Lower leg skin (tissue), 4 donors: Measurements from ENCODE around the gene A2ML1. TPM values are rescaled to one million over a fixed set of nuclear protein-coding genes. Genes with fewer than 3 reads are reported as not detected.
"Not testable (repeated sequence)": the region's sequence is repeated elsewhere in the genome, so short reads cannot be mapped to it uniquely, and the experiment has no call there.

Experiments
- DNase-seq, 2 donors: peaks; one replicate each; pipeline ENCODE4 v3.0.0-alpha.2; 2019; ENCODE audit warnings: low spot score in 2 of 2
- H3K4me3 ChIP-seq: fragments of 200-600 bp; sonication (generic); 2 replicates; pipeline ENCODE4 v1.5.1; 2017; ENCODE audit warnings: mild to moderate bottlenecking, low read depth; ENCODE audit not compliant: poor library complexity, severe bottlenecking
- POLR2A ChIP-seq, 2 donors: fragments of 450-650 bp; IDR thresholded peaks; one replicate each; pipeline ENCODE4 v1.6.1; 2016 to 2017; ENCODE audit warnings: antibody characterized with exemption in 2 of 2, mild to moderate bottlenecking in 1 of 2, moderate library complexity in 1 of 2
- WGBS, 2 donors: methylation state at CpG; one replicate each; pipeline ENCODE4 v1.1.5; 2018; 5-methylcytosine and 5-hydroxymethylcytosine counted together
- intact Hi-C: fragments of 100-400 bp; cut with DNase I; formaldehyde crosslinking; loops from one replicate; pipeline ENCODE4 v1.15.0; 2023; ENCODE audit warnings: low total_unique reads
- total RNA-seq, 4 donors: library from RNA; depleted of rRNA; stranded (reverse); fragments of >200 nt; gene quantifications; one replicate each; pipeline ENCODE4 v1.1.0, GENCODE V29; 2016
- TF ChIP-seq, protein P1 (sequence below), 3 donors: fragments of 450-650 bp; IDR thresholded peaks; one replicate each; pipeline ENCODE4 v1.5.1; 2016; ENCODE audit warnings: antibody characterized with exemption in 3 of 3, mild to moderate bottlenecking in 3 of 3, moderate library complexity in 2 of 3

The A2ML1 gene
- total RNA-seq, 4 donors from 2014 or later, result 124 to 341 (median 216) TPM

DNA sequence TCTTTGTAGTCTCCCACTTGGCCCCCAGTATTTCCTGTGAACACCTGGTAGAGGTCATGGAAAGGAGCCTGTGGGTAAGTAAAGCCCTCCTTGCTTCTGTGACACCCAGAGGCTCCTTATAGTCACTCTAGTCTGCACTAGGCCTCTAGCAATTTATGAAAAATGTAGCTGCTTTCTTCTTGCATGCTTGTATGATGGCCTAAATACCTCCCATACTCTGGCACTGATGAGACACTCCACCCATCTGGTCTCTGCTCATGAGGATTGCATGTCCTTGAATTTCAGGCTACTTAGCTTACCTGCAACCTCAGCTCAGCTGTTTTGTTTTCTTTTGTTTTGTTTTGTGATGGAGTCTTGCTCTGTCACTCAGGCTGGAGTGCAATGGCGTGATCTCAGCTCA, 4.6 kb upstream of the A2ML1 start:
- WGBS, 2 donors, result 50 to 81% methylated on average over 1 of the region's 1 CpG
- TF ChIP-seq, protein P1, sequence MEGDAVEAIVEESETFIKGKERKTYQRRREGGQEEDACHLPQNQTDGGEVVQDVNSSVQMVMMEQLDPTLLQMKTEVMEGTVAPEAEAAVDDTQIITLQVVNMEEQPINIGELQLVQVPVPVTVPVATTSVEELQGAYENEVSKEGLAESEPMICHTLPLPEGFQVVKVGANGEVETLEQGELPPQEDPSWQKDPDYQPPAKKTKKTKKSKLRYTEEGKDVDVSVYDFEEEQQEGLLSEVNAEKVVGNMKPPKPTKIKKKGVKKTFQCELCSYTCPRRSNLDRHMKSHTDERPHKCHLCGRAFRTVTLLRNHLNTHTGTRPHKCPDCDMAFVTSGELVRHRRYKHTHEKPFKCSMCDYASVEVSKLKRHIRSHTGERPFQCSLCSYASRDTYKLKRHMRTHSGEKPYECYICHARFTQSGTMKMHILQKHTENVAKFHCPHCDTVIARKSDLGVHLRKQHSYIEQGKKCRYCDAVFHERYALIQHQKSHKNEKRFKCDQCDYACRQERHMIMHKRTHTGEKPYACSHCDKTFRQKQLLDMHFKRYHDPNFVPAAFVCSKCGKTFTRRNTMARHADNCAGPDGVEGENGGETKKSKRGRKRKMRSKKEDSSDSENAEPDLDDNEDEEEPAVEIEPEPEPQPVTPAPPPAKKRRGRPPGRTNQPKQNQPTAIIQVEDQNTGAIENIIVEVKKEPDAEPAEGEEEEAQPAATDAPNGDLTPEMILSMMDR (IDR thresholded peaks at IDR 0.05), result no peak
- TF ChIP-seq POLR2A (IDR thresholded peaks at IDR 0.05), result no peak
- no peak for DNase-seq
- no peak overlapping the region for H3K4me3 ChIP-seq
- intact Hi-C loops, result no loop called here

DNA sequence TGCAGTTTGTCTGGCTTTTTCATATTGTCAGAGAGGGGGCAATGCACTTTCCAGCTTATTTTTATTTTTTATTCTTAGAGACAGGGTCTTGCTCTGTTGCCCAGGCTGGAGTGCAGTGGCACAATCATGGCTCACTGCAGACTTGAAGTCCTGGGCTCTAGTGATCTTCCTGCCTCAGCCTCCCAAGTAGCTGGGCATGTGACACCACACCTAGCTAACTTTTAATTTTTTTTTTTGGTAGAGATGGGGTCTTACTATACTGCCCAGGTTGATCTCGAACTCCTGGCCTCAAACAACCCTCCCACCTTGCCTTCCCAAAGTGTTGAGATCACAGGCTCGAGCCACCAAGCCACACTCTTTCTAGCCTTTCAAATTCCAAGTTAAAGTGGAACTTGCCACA, 3.9 kb upstream of the A2ML1 start:
- intact Hi-C loops, result no loop called here
- TF ChIP-seq, protein P1 (IDR thresholded peaks at IDR 0.05), result no peak
- TF ChIP-seq POLR2A (IDR thresholded peaks at IDR 0.05), result no peak
- H3K4me3 ChIP-seq, result no peak overlapping the region
- WGBS, 2 donors, result 80 to 95% methylated on average over 2 of the region's 2 CpGs
- no peak for DNase-seq

- TF ChIP-seq POLR2A (IDR thresholded peaks at IDR 0.05), result no peak
- TF ChIP-seq, protein P1 (IDR thresholded peaks at IDR 0.05), result no peak
- 35 to 38% methylated on average over 5 of the region's 5 CpGs for WGBS, 2 donors
- intact Hi-C loops, result no loop called here
- no peak overlapping the region for H3K4me3 ChIP-seq
- DNase-seq, result no peak
Observed at GRCh38 chr12:8819666-8819980, 2.8 kb upstream of the A2ML1 start.

DNA sequence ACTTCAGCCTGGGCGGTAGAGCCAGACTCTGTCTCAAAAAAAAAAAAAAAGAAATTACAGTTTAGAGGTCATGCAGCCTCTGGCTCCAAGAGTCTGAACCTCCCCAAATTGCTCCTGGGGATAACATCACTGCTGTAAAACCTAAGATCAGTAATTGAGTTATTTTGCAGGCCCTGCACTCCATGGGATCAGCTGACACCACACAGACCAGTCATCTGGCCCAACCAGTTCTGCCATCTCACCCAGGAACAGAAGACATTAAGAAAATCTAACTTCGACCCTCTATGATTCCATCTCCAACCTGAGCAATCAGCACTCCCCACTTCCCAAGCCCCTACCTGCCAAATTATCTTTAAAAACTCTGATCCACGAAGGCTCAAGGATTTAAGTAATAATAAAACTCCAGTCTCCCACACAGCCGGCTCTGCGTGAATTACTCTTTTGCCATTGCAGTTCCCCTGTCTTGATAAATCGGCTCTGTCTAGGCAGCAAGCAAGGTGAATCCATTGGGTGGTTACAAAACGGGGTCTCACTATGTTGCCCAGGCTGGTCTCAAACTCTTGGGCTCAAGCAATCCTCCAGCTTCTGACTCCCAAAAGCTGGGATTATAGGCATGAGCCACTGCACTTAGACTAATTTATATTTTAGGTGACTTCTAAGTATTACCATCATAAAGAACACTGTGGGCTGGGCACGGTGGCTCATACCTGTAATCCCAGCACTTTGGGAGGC, 1.6 kb upstream of the A2ML1 start:
- WGBS, 2 donors, result 84 to 89% methylated on average over 8 of the region's 8 CpGs
- DNase-seq, intact Hi-C loops: not testable (repeated sequence)

DNA sequence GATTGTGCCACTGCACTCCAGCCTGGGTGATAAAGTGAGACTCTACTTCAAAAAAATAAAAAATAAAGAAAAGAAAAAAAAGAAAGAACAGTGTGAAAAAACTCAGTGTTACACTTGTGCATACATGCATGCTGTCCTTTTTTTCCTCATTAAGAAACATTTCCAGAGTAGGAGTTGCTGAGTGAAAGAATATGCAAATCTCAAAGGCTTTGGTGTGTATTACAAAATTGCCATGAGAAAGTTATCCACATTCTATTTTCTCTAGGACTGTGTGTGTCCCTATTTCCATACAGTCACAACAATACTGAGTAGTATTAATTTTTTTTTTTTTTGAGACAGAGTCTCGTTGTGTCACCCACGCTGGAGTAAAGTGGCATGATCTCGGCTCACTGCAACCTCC, 830 bp upstream of the A2ML1 start:
- WGBS, 2 donors, result 45 to 49% methylated on average over 3 of the region's 3 CpGs
- intact Hi-C loops, result no loop called here
- no peak overlapping the region for H3K4me3 ChIP-seq
- DNase-seq, result no peak
- TF ChIP-seq, protein P1 (IDR thresholded peaks at IDR 0.05), result no peak
- TF ChIP-seq POLR2A (IDR thresholded peaks at IDR 0.05), result no peak

More for the DNA sequence above, 1.6 kb upstream of the A2ML1 start:
- H3K4me3 ChIP-seq, result not testable (repeated sequence)

DNA sequence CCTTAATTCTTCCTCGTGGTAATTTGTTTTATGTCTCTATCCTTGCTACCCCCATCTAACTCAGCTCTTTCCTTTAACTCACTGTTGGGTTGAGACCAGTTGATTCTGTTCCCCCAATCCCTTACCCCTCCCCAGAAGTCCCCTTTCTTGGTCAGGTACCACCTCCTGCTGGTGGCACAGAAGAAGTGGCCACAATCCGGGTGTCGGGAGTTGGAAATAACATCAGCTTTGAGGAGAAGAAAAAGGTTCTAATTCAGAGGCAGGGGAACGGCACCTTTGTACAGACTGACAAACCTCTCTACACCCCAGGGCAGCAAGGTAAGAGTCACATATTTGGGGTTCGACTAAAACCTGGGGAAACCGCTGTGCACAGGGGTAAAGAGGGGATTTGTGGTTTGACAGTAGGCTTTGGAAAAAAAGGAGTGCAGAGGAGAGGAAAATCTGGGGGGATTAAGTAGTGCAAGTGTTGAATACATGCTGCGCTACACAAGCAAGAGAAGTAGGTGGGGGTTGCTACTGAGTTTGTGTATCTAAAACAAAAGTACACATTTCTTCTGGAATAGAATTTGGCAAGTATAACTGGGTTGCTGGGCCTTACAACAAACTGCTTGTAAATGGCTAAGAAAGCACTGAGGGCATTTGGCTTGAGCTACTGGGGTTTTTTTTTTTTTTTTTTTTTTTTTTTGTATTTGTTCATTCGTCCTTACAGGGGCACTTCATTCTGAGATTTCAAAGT, 1.3 kb downstream of the A2ML1 start:
- H3K4me3 ChIP-seq, result no peak overlapping the region

More for the DNA sequence above, 1.3 kb downstream of the A2ML1 start:
- WGBS, 2 donors, result 48 to 52% methylated on average over 8 of the region's 8 CpGs
- no peak for TF ChIP-seq POLR2A (IDR thresholded peaks at IDR 0.05)
- TF ChIP-seq, protein P1 (IDR thresholded peaks at IDR 0.05), result no peak
- DNase-seq, result no peak
- intact Hi-C loops, result no loop called here
